ENCODE results near the gene ADGRD1. TPM values are rescaled to one million over a fixed set of nuclear protein-coding genes. Genes with fewer than 3 reads are reported as not detected.
"Not testable (repeated sequence)": the region's sequence is repeated elsewhere in the genome, so short reads cannot be mapped to it uniquely, and the experiment has no call there.

ADGRD1 gene
- total RNA-seq, 1 donor from 2014 or later: 0.61 TPM

- intact Hi-C loops (cut with micrococcal nuclease): no loop called here
Observed at GRCh38 chr12:131053567-131053966, 99.9 kb downstream of the ADGRD1 start.

- intact Hi-C loops (cut with micrococcal nuclease): no loop called here
Observed at GRCh38 chr12:131054345-131055092, 100.8 kb downstream of the ADGRD1 start.

- intact Hi-C loops (cut with micrococcal nuclease): no loop called here
Observed at GRCh38 chr12:131055093-131055465, 101.4 kb downstream of the ADGRD1 start.

GRCh38 chr12:131055596-131056233 lies 102.0 kb downstream of the ADGRD1 start:
- intact Hi-C loops (cut with micrococcal nuclease): no loop called here

- intact Hi-C loops (cut with micrococcal nuclease): no loop called here
Observed at GRCh38 chr12:131056626-131057025, 102.9 kb downstream of the ADGRD1 start.

- intact Hi-C loops (cut with micrococcal nuclease): no loop called here
Observed at GRCh38 chr12:131057211-131057721, 103.6 kb downstream of the ADGRD1 start.

- intact Hi-C loops (cut with micrococcal nuclease): no loop called here
Observed at GRCh38 chr12:131057722-131058515, 104.2 kb downstream of the ADGRD1 start.

GRCh38 chr12:131058700-131059099 lies 105.0 kb downstream of the ADGRD1 start:
- intact Hi-C loops (cut with micrococcal nuclease): no loop called here

- intact Hi-C loops (cut with micrococcal nuclease): no loop called here
Observed at GRCh38 chr12:131060011-131060703, 106.5 kb downstream of the ADGRD1 start.

GRCh38 chr12:131061041-131061806 lies 107.5 kb downstream of the ADGRD1 start:
- intact Hi-C loops (cut with micrococcal nuclease): no loop called here

GRCh38 chr12:131063413-131063812 lies 109.7 kb downstream of the ADGRD1 start:
- intact Hi-C loops (cut with micrococcal nuclease): no loop called here

GRCh38 chr12:131063960-131064359 lies 110.3 kb downstream of the ADGRD1 start:
- intact Hi-C loops (cut with micrococcal nuclease): no loop called here

GRCh38 chr12:131065279-131065678 lies 111.6 kb downstream of the ADGRD1 start:
- intact Hi-C loops (cut with micrococcal nuclease): no loop called here

GRCh38 chr12:131065801-131066200 lies 112.1 kb downstream of the ADGRD1 start:
- intact Hi-C loops (cut with micrococcal nuclease): no loop called here

GRCh38 chr12:131066207-131066885 lies 112.6 kb downstream of the ADGRD1 start:
- intact Hi-C loops (cut with micrococcal nuclease): no loop called here

GRCh38 chr12:131066886-131067490 lies 113.3 kb downstream of the ADGRD1 start:
- intact Hi-C loops (cut with micrococcal nuclease): no loop called here

- intact Hi-C loops (cut with micrococcal nuclease): no loop called here
Observed at GRCh38 chr12:131067981-131068851, 114.5 kb downstream of the ADGRD1 start.

- intact Hi-C loops (cut with micrococcal nuclease): not testable (repeated sequence)
Observed at GRCh38 chr12:131068926-131069720, 115.4 kb downstream of the ADGRD1 start.

Data from T-helper 2 cell treated with Interferon-gamma antibody and Interleukin-4, amounts not matched to agents 100 ng/mL and 5 ng/mL, for 36 hours (primary cell).